PC-3 (cell line): ENCODE measurements around the gene HMGB4. TPM values are rescaled to one million over a fixed set of nuclear protein-coding genes. Genes with fewer than 3 reads are reported as not detected.

Source experiments
- ATAC-seq: fragments of 200-7000 bp; cut with Tn5 transposase; 2 replicates; pipeline ENCODE4 v1.9.1; 2020; ENCODE audit warnings: mild to moderate bottlenecking, moderate library complexity
- BruUV-seq: library from RNA; stranded (reverse); fragments of 400-500 nt; replicated peaks from 2 replicates; lab custom pipeline; 2021; lab: Mats Ljungman, UMichigan
- CTCF ChIA-PET: fragments of 300-600 bp; sonication (Branson Sonifier 250); formaldehyde crosslinking; loops from one replicate; lab custom pipeline; 2022; ENCODE audit warnings: antibody characterized with exemption; lab: Charles Lee
- POLR2A ChIA-PET: fragments of 300-600 bp; sonication (Branson Sonifier 250); formaldehyde crosslinking; loops from one replicate; lab custom pipeline; 2022; ENCODE audit warnings: antibody characterized with exemption; ENCODE audit not compliant: unreplicated experiment; lab: Charles Lee
- DNase-seq: peaks from one replicate; pipeline ENCODE4 v3.0.0-alpha.2; 2015
- H2AFZ ChIP-seq: fragments of 300-600 bp; sonication (generic); 2 replicates; pipeline ENCODE4 v1.6.0; 2016; ENCODE audit warnings: antibody characterized with exemption, low read length
- H3F3A ChIP-seq: fragments of 300-600 bp; sonication (generic); one replicate; pipeline ENCODE4 v1.6.0; 2017; ENCODE audit warnings: antibody characterized with exemption, low read length, control low read depth, mild to moderate bottlenecking; ENCODE audit not compliant: unreplicated experiment
- H3K27ac ChIP-seq: fragments of 300-600 bp; sonication (generic); 2 replicates; pipeline ENCODE4 v1.5.1; 2016; ENCODE audit warnings: mild to moderate bottlenecking, low read length
- H3K27me3 ChIP-seq: fragments of 300-600 bp; sonication (generic); 2 replicates; pipeline ENCODE4 v1.6.1; 2016; ENCODE audit warnings: low read length, mixed read lengths
- H3K36me3 ChIP-seq: fragments of 300-600 bp; sonication (generic); 2 replicates; pipeline ENCODE4 v1.6.1; 2016; ENCODE audit warnings: low read depth, mixed run types, low read length, mixed read lengths
- H3K4me1 ChIP-seq: fragments of 300-600 bp; sonication (generic); 2 replicates; pipeline ENCODE4 v1.5.1; 2016; ENCODE audit warnings: low read length; ENCODE audit not compliant: insufficient read depth
- H3K4me2 ChIP-seq: fragments of 300-600 bp; sonication (generic); 2 replicates; pipeline ENCODE4 v1.6.0; 2016; ENCODE audit warnings: low read length
- H3K4me3 ChIP-seq: fragments of 300-600 bp; sonication (generic); 2 replicates; pipeline ENCODE4 v1.5.1; 2016; ENCODE audit warnings: mild to moderate bottlenecking, low read length, mixed read lengths
- H3K79me2 ChIP-seq: fragments of 300-600 bp; sonication (generic); 2 replicates; pipeline ENCODE4 v1.6.1; 2017; ENCODE audit warnings: low read length, mixed read lengths
- H3K9ac ChIP-seq: fragments of 300-600 bp; sonication (generic); 2 replicates; pipeline ENCODE4 v1.6.0; 2016; ENCODE audit warnings: mild to moderate bottlenecking, low read length
- H3K9me2 ChIP-seq: fragments of 300-600 bp; sonication (generic); replicated peaks from 2 replicates; pipeline ENCODE4 v1.6.1; 2016; ENCODE audit warnings: mixed run types, low read length, mixed read lengths
- H3K9me3 ChIP-seq: fragments of 300-600 bp; sonication (generic); 2 replicates; pipeline ENCODE4 v1.6.1; 2016; ENCODE audit warnings: low read length, mixed read lengths
- H4K20me1 ChIP-seq: fragments of 300-600 bp; sonication (generic); 2 replicates; pipeline ENCODE4 v1.6.1; 2016; ENCODE audit warnings: low read length, mixed read lengths
- EZH2 ChIP-seq: fragments of 300-600 bp; sonication (generic); IDR thresholded peaks from one replicate; pipeline ENCODE4 v1.6.1; 2017; ENCODE audit warnings: antibody characterized with exemption, mild to moderate bottlenecking, low read length; ENCODE audit not compliant: unreplicated experiment
- EZH2phosphoT487 ChIP-seq: fragments of 300-600 bp; sonication (generic); IDR thresholded peaks from 2 replicates; pipeline ENCODE4 v1.6.1; 2018; ENCODE audit warnings: mild to moderate bottlenecking, antibody characterized with exemption, low read length, borderline replicate concordance
- intact Hi-C: fragments of 100-400 bp; cut with micrococcal nuclease; formaldehyde crosslinking; loops from 2 replicates; pipeline ENCODE4 v1.9.0; 2023
- total RNA-seq: library from RNA; depleted of rRNA; stranded (reverse); fragments of >200 nt; gene quantifications from 2 replicates; pipeline ENCODE4 v1.2.3, GENCODE V29; 2014
- TF ChIP-seq, protein P1 (sequence below): fragments of 300-600 bp; sonication (generic); conservative IDR thresholded peaks from 2 replicates; pipeline ENCODE4 v1.5.1; 2017; ENCODE audit warnings: antibody characterized with exemption, low read depth, mild to moderate bottlenecking, low read length

Gene HMGB4
- total RNA-seq, 1 experiment from 2014 or later = not detected

DNA sequence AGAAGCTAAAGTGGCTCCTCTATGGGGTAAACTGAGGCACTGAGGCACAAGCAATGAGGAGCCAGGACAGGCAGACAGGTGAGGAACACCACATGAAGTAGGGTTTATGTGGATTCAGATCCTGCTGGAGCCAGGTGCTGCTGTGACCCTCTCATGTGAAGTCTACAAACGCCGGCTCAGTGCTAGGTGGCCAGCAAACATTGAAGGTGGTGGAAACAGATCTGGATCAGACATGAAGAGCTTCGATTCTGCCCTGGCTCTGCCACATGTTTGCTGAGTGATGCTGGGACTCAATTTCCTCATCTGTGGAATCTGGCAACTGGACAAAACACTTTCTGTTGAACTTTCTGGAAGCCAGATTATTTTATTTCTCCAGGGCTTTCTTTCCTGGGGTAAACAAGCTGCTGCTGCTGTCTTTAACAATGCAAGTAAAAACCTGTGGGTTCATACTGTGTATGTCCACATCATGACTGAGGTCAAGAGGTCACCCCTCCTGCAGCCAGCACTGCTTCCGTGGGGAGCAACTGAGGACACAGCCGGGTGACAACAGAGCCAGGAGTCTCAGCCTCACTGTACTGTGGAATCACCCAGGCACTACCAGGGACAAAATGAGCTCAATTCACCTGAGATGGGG lies 33.3 kb downstream of the HMGB4 start:
- Histone ChIP-seq H3K27me3 (no peaks in the 10 kb centered on the region), H3F3A (no peaks in the 10 kb centered on the region), H3K36me3 (no peaks in the 10 kb centered on the region), H3K4me3 (no peak overlapping the region), H3K9ac (no peak overlapping the region), H2AFZ (no peak overlapping the region), H3K79me2 (no peaks in the 10 kb centered on the region), H4K20me1 (no peaks in the 10 kb centered on the region), H3K9me2 (no peaks in the 10 kb centered on the region), H3K9me3 (no peaks in the 10 kb centered on the region), H3K27ac (no peak overlapping the region), H3K4me1 (no peaks in the 10 kb centered on the region), H3K4me2 (no peak overlapping the region)
- POLR2A ChIA-PET = no interaction called here
- no peak for DNase-seq
- no TSS peak for BruUV-seq
- no peak for ATAC-seq
- no peak for TF ChIP-seq EZH2
- no peak for TF ChIP-seq EZH2phosphoT487
- TF ChIP-seq, protein P1, sequence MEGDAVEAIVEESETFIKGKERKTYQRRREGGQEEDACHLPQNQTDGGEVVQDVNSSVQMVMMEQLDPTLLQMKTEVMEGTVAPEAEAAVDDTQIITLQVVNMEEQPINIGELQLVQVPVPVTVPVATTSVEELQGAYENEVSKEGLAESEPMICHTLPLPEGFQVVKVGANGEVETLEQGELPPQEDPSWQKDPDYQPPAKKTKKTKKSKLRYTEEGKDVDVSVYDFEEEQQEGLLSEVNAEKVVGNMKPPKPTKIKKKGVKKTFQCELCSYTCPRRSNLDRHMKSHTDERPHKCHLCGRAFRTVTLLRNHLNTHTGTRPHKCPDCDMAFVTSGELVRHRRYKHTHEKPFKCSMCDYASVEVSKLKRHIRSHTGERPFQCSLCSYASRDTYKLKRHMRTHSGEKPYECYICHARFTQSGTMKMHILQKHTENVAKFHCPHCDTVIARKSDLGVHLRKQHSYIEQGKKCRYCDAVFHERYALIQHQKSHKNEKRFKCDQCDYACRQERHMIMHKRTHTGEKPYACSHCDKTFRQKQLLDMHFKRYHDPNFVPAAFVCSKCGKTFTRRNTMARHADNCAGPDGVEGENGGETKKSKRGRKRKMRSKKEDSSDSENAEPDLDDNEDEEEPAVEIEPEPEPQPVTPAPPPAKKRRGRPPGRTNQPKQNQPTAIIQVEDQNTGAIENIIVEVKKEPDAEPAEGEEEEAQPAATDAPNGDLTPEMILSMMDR = no peak
- CTCF ChIA-PET = no interaction called here
- intact Hi-C loops = no loop called here

GRCh38 chr1:33898406-33898805 lies 34.5 kb downstream of the HMGB4 start:
- no peaks in the 10 kb centered on the region for H3K9me3 ChIP-seq
- CTCF ChIA-PET = no interaction called here
- no peak overlapping the region for H2AFZ ChIP-seq
- ATAC-seq (no peak), DNase-seq (no peak)
- no peaks in the 10 kb centered on the region for H4K20me1 ChIP-seq
- intact Hi-C loops = no loop called here
- H3K9ac ChIP-seq = no peak overlapping the region
- H3K79me2 ChIP-seq = no peaks in the 10 kb centered on the region
- no peaks in the 10 kb centered on the region for H3K36me3 ChIP-seq
- no peaks in the 10 kb centered on the region for H3K27me3 ChIP-seq
- no peak for TF ChIP-seq EZH2
- no peak for TF ChIP-seq EZH2phosphoT487
- TF ChIP-seq, protein P1 = no peak
- no peak overlapping the region for H3K4me3 ChIP-seq
- H3K4me1 ChIP-seq = no peaks in the 10 kb centered on the region
- POLR2A ChIA-PET = no interaction called here
- H3K27ac ChIP-seq = no peak overlapping the region
- no peak overlapping the region for H3K4me2 ChIP-seq
- no peaks in the 10 kb centered on the region for H3F3A ChIP-seq
- BruUV-seq = no TSS peak
- H3K9me2 ChIP-seq = no peaks in the 10 kb centered on the region

- no peaks in the 10 kb centered on the region for H3K36me3 ChIP-seq
- POLR2A ChIA-PET = no interaction called here
- CTCF ChIA-PET = no interaction called here
- H3K4me1 ChIP-seq = no peaks in the 10 kb centered on the region
- BruUV-seq = no TSS peak
- intact Hi-C loops = no loop called here
- H4K20me1 ChIP-seq = no peaks in the 10 kb centered on the region
- H3K9me2 ChIP-seq = no peaks in the 10 kb centered on the region
- no peak overlapping the region for H2AFZ ChIP-seq
- TF ChIP-seq, protein P1 = no peak
- TF ChIP-seq EZH2 (no peak), EZH2phosphoT487 (no peak)
- H3K79me2 ChIP-seq = no peaks in the 10 kb centered on the region
- no peaks in the 10 kb centered on the region for H3K27me3 ChIP-seq
- H3K9ac ChIP-seq = no peak overlapping the region
- H3F3A ChIP-seq = no peaks in the 10 kb centered on the region
- DNase-seq = no peak
- no peak overlapping the region for H3K27ac ChIP-seq
- no peaks in the 10 kb centered on the region for H3K9me3 ChIP-seq
- ATAC-seq = no peak
- H3K4me3 ChIP-seq = no peak overlapping the region
- H3K4me2 ChIP-seq = no peak overlapping the region
Measured at GRCh38 chr1:33898881-33899280, 35.0 kb downstream of the HMGB4 start.
